Endothelial cell of umbilical vein (primary cell): ENCODE results near the gene ZC2HC1B. TPM values are rescaled to one million over a fixed set of nuclear protein-coding genes. Genes with fewer than 3 reads are reported as not detected.
"Not testable (repeated sequence)": the region's sequence is repeated elsewhere in the genome, so short reads cannot be mapped to it uniquely, and the experiment has no call there.

Source experiments
- BruUV-seq: library from RNA; stranded (reverse); fragments of 400-500 nt; replicated peaks from 2 replicates; lab custom pipeline; 2021; lab: Mats Ljungman, UMichigan
- CTCF ChIA-PET: fragments of 300-600, 350-600 bp; sonication (Branson Sonifier 250); formaldehyde crosslinking; loops from one replicate; lab custom pipeline; 2021; ENCODE audit warnings: antibody characterized with exemption, inconsistent platforms; lab: Charles Lee
- POLR2A ChIA-PET: fragments of 300-600, 350-600 bp; sonication (Branson Sonifier 250); formaldehyde crosslinking; loops from one replicate; lab custom pipeline; 2021; ENCODE audit warnings: antibody characterized with exemption, inconsistent platforms; lab: Charles Lee
- DNase-seq: peaks from one replicate; pipeline ENCODE4 v3.0.0-alpha.2; 2011; ENCODE audit warnings: low read depth, low spot score
- FAIRE-seq: peaks from 2 replicates; lab custom pipeline; 2011; peaks lifted over from hg19 to GRCh38; lab: Jason Lieb, UNC
- H2AFZ ChIP-seq: 2 replicates; pipeline ENCODE4 v1.6.0; 2012; ENCODE audit warnings: low read depth, low read length, control low read depth, inconsistent platforms
- H3K27ac ChIP-seq: 2 replicates; pipeline ENCODE4 v1.5.1; 2011; ENCODE audit warnings: low read depth, mild to moderate bottlenecking, control low read depth, low read length, moderate library complexity; ENCODE audit not compliant: insufficient read depth
- H3K27me3 ChIP-seq, 2 experiments: 2 replicates each; pipeline versions ENCODE4 v1.6.0 to v1.6.1; 2011; ENCODE audit warnings: low read length in 2 of 2, mixed read lengths in 1 of 2; ENCODE audit not compliant: control insufficient read depth in 2 of 2, insufficient read depth in 2 of 2
- H3K36me3 ChIP-seq, 2 experiments: 2 replicates in 1 of 2; 3 replicates in 1 of 2; pipeline ENCODE4 v1.5.1; 2011; ENCODE audit warnings: low read length in 2 of 2, mild to moderate bottlenecking in 1 of 2, moderate library complexity in 1 of 2; ENCODE audit not compliant: control insufficient read depth in 2 of 2, insufficient read depth in 2 of 2; ENCODE audit errors: extremely low read depth in 1 of 2
- H3K4me1 ChIP-seq: 3 replicates; pipeline ENCODE4 v1.5.1; 2011; ENCODE audit warnings: mild to moderate bottlenecking, low read length; ENCODE audit not compliant: control insufficient read depth, insufficient read depth; ENCODE audit errors: extremely low read depth
- H3K4me2 ChIP-seq: 2 replicates; pipeline ENCODE4 v1.6.1; 2011; ENCODE audit warnings: low read length, control low read depth, mixed read lengths; ENCODE audit not compliant: insufficient read depth
- H3K4me3 ChIP-seq, 3 experiments: fragments of 200-600 bp in 1 of 3; sonication (generic), shearing (Covaris generic) in 1 of 3; replicated peaks in 1 of 3; 2 replicates each; pipeline ENCODE4 v1.5.1; 2011 to 2016; ENCODE audit warnings: control low read depth in 3 of 3, low read length in 3 of 3, mild to moderate bottlenecking in 2 of 3, inconsistent platforms in 1 of 3, low read depth in 1 of 3, moderate library complexity in 1 of 3; ENCODE audit not compliant: insufficient read depth in 1 of 3
- H3K79me2 ChIP-seq: 2 replicates; pipeline ENCODE4 v1.6.0; 2012; ENCODE audit warnings: low read length, inconsistent platforms; ENCODE audit not compliant: control insufficient read depth, insufficient read depth
- H3K9ac ChIP-seq: replicated peaks from 2 replicates; pipeline ENCODE3; 2011; ENCODE audit warnings: low read length, control low read depth; ENCODE audit not compliant: insufficient read depth; ENCODE audit errors: extremely low read depth
- H3K9me1 ChIP-seq: replicated peaks from 3 replicates; pipeline ENCODE4 v1.6.0; 2011; ENCODE audit warnings: mild to moderate bottlenecking, low read length; ENCODE audit not compliant: control insufficient read depth, insufficient read depth; ENCODE audit errors: extremely low read depth
- H3K9me3 ChIP-seq: replicated peaks from 2 replicates; pipeline ENCODE4 v1.5.1; 2012; ENCODE audit warnings: low read length, inconsistent platforms; ENCODE audit not compliant: control insufficient read depth, insufficient read depth
- H4K20me1 ChIP-seq: replicated peaks from 2 replicates; pipeline ENCODE3; 2011; ENCODE audit warnings: mild to moderate bottlenecking, low read length; ENCODE audit not compliant: control insufficient read depth, insufficient read depth; ENCODE audit errors: extremely low read depth
- EZH2 ChIP-seq: IDR thresholded peaks from 2 replicates; pipeline ENCODE4 v1.6.1; 2012; ENCODE audit warnings: borderline replicate concordance, low read depth, mild to moderate bottlenecking, moderate library complexity, low read length, inconsistent platforms; ENCODE audit not compliant: severe bottlenecking
- FOS ChIP-seq: IDR thresholded peaks from 2 replicates; pipeline ENCODE4 v1.6.1; 2011; ENCODE audit warnings: mild to moderate bottlenecking, low read length, moderate library complexity, borderline replicate concordance; ENCODE audit not compliant: insufficient read depth
- GATA2 ChIP-seq: IDR thresholded peaks from 2 replicates; pipeline ENCODE4 v1.7.0; 2011; ENCODE audit warnings: low read depth, mild to moderate bottlenecking, moderate library complexity, mixed read lengths, low read length; ENCODE audit not compliant: insufficient read length, insufficient read depth
- JUN ChIP-seq: IDR thresholded peaks from 2 replicates; pipeline ENCODE4 v1.6.1; 2011; ENCODE audit warnings: borderline replicate concordance, low read depth; ENCODE audit not compliant: insufficient read length, insufficient read depth
- MYC ChIP-seq: IDR thresholded peaks from one replicate; pipeline ENCODE4 v1.6.1; 2011; ENCODE audit warnings: mild to moderate bottlenecking, low read depth, low read length
- POLR2A ChIP-seq: IDR thresholded peaks from 2 replicates; pipeline ENCODE4 v1.6.1; 2012; ENCODE audit warnings: low read depth, mild to moderate bottlenecking, control low read depth, low read length
- POLR2AphosphoS5 ChIP-seq: IDR thresholded peaks from 2 replicates; pipeline ENCODE4 v1.6.1; 2012; ENCODE audit warnings: low read depth, mild to moderate bottlenecking, control low read depth, low read length, moderate library complexity; ENCODE audit not compliant: insufficient read depth
- dilution Hi-C: fragments of 300-500 bp; cut with MboI; formaldehyde crosslinking; loops from one replicate; pipeline ENCODE4 v1.15.0; 2019; ENCODE audit warnings: low sequenced_read_pairs; ENCODE audit not compliant: extremely low pct_ligation_motif_present
- intact Hi-C: fragments of 100-400 bp; cut with micrococcal nuclease; formaldehyde crosslinking; loops from one replicate; pipeline ENCODE4 v1.10.0; 2022
- polyA plus RNA-seq, 4 experiments: library from polyadenylated mRNA; depleted of rRNA in 3 of 4; stranded (reverse) in 3 of 4; unstranded in 1 of 4; fragments of >200 nt; gene quantifications; 2 replicates each; pipeline versions ENCODE4 v1.2.1 to v1.2.3, GENCODE V29; 2011 to 2012; ENCODE audit warnings: missing spikeins in 1 of 4
- total RNA-seq: library from RNA; stranded (reverse); gene quantifications from 2 replicates; pipeline ENCODE4 v1.2.3, GENCODE V29; 2021
- TF ChIP-seq, protein P1 (sequence below): IDR thresholded peaks from 2 replicates; pipeline ENCODE4 v1.6.1; 2011; ENCODE audit not compliant: insufficient read depth, insufficient read length
- TF ChIP-seq, protein P2 (sequence below), 2 donors: IDR thresholded peaks; 1 replicate in 1 of 2; 2 replicates in 1 of 2; pipeline ENCODE4 v1.5.1; 2011; ENCODE audit warnings: low read length in 2 of 2, mild to moderate bottlenecking in 2 of 2, moderate library complexity in 2 of 2, control low read depth in 1 of 2, inconsistent platforms in 1 of 2, low read depth in 1 of 2; ENCODE audit not compliant: insufficient read depth in 1 of 2; ENCODE audit errors: extremely low read depth in 1 of 2

ZC2HC1B gene
- total and polyA plus RNA-seq, 2 donors (not counting 3 experiments of a cell fraction or from before 2014, with no cell fraction given), result not detected

DNA sequence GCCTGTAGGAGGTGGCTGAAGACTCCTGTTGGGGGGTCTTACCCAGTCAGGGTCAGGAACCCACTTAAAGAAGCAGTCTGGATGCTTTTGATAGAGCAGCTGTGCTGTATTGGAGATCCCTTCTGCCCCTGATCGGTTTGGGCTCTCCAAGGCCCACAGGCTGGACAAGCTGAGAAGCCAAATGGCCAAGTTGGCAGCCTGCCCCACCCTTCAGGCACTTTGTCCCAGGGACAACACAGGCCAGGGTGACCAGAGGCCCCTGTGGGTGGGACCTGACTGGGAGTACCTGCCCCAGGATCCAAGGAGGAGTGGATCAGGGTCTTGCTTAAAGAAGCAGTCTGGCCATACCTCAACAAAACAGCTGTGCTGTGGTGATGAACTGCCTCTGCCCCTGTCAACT lies 48.4 kb downstream of the ZC2HC1B start:
- TF ChIP-seq, protein P1, sequence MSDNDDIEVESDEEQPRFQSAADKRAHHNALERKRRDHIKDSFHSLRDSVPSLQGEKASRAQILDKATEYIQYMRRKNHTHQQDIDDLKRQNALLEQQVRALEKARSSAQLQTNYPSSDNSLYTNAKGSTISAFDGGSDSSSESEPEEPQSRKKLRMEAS, result no peak
- no peak for TF ChIP-seq JUN
- TF ChIP-seq, protein P2, sequence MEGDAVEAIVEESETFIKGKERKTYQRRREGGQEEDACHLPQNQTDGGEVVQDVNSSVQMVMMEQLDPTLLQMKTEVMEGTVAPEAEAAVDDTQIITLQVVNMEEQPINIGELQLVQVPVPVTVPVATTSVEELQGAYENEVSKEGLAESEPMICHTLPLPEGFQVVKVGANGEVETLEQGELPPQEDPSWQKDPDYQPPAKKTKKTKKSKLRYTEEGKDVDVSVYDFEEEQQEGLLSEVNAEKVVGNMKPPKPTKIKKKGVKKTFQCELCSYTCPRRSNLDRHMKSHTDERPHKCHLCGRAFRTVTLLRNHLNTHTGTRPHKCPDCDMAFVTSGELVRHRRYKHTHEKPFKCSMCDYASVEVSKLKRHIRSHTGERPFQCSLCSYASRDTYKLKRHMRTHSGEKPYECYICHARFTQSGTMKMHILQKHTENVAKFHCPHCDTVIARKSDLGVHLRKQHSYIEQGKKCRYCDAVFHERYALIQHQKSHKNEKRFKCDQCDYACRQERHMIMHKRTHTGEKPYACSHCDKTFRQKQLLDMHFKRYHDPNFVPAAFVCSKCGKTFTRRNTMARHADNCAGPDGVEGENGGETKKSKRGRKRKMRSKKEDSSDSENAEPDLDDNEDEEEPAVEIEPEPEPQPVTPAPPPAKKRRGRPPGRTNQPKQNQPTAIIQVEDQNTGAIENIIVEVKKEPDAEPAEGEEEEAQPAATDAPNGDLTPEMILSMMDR (IDR thresholded peaks at IDR 0.05; ENCODE audit: extremely low read depth in 1 of 2, insufficient read depth in 1 of 2, low read depth in 1 of 2, low read length in 2 of 2), result no peak
- TF ChIP-seq GATA2, result no peak
- TF ChIP-seq EZH2, result no peak
- no peak for TF ChIP-seq MYC
- no peak for TF ChIP-seq FOS
- TF ChIP-seq POLR2A, result no peak
- TF ChIP-seq POLR2AphosphoS5, result no peak
- intact Hi-C loops, result no loop called here
- CTCF ChIA-PET, result interaction anchor here (1.1 kb wide), 1 partner anchor 17 kb away, joined by 3 read pairs; no protein-coding TSS in a partner anchor

GRCh38 chr6:143917026-143917425 lies 52.8 kb downstream of the ZC2HC1B start:
- H3K4me1 ChIP-seq, dilution Hi-C loops, CTCF ChIA-PET, H2AFZ ChIP-seq, FAIRE-seq, H3K9me1 ChIP-seq, H3K27ac ChIP-seq, H3K36me3 ChIP-seq, H3K4me2 ChIP-seq, H3K4me3 ChIP-seq, H3K9me3 ChIP-seq, H4K20me1 ChIP-seq, POLR2A ChIA-PET, DNase-seq, H3K79me2 ChIP-seq, BruUV-seq, H3K9ac ChIP-seq, intact Hi-C loops: not testable (repeated sequence)
- H3K27me3 ChIP-seq, result peaks cover 7 to 14% of the 10 kb centered on the region in 2 experiments

More for the DNA sequence above, 48.4 kb downstream of the ZC2HC1B start:
- no TSS peak for BruUV-seq
- H3K4me2 ChIP-seq, result no peak overlapping the region
- no peak overlapping the region for H3K27ac ChIP-seq
- no peak overlapping the region for H3K4me3 ChIP-seq
- FAIRE-seq (no peak), DNase-seq (no peak)
- no peak overlapping the region for H2AFZ ChIP-seq
- H4K20me1 ChIP-seq, result no peaks in the 10 kb centered on the region
- no peaks in the 10 kb centered on the region for H3K36me3 ChIP-seq
- dilution Hi-C loops, result no loop called here
- no peaks in the 10 kb centered on the region for H3K79me2 ChIP-seq
- H3K9me3 ChIP-seq, result no peaks in the 10 kb centered on the region
- POLR2A ChIA-PET, result no interaction called here
- peaks cover 2 to 5% of the 10 kb centered on the region in 2 experiments for H3K27me3 ChIP-seq
- H3K4me1 ChIP-seq, result no peaks in the 10 kb centered on the region
- H3K9ac ChIP-seq, result no peak overlapping the region
- H3K9me1 ChIP-seq, result no peaks in the 10 kb centered on the region
